IPS-NIHi11 (cell line): Measurements from ENCODE around the gene LSP1.

ENCODE experiments used
- DNase-seq: peaks from one replicate; pipeline ENCODE4 v3.0.0; 2012; ENCODE audit warnings: mixed read lengths, low spot score

The LSP1 gene

GRCh38 chr11:1825039-1825740 is 27.7 kb upstream of the LSP1 start:
- peak; percentile 99 for DNase-seq

GRCh38 chr11:1825785-1826451 is 27.0 kb upstream of the LSP1 start:
- DNase-seq: no peak

- peak; percentile 64 for DNase-seq
Measured at GRCh38 chr11:1826552-1827094, 26.3 kb upstream of the LSP1 start.

GRCh38 chr11:1827095-1827813 is 25.6 kb upstream of the LSP1 start:
- DNase-seq: no peak

GRCh38 chr11:1827931-1828330 is 25.0 kb upstream of the LSP1 start:
- DNase-seq: no peak

GRCh38 chr11:1828542-1828941 is 24.3 kb upstream of the LSP1 start:
- no peak for DNase-seq

- DNase-seq: no peak
Measured at GRCh38 chr11:1829039-1829820, 23.7 kb upstream of the LSP1 start.

GRCh38 chr11:1830004-1830321 is 22.9 kb upstream of the LSP1 start:
- no peak for DNase-seq

GRCh38 chr11:1830322-1831223 is 22.3 kb upstream of the LSP1 start:
- no peak for DNase-seq

- DNase-seq: no peak
Measured at GRCh38 chr11:1831338-1832210, 21.3 kb upstream of the LSP1 start.

GRCh38 chr11:1832211-1832919 is 20.5 kb upstream of the LSP1 start:
- peak; percentile 93 for DNase-seq

GRCh38 chr11:1832920-1833295 is 20.0 kb upstream of the LSP1 start:
- DNase-seq: no peak

- DNase-seq: peak; percentile 68
Measured at GRCh38 chr11:1834062-1834610, 18.7 kb upstream of the LSP1 start.

GRCh38 chr11:1834779-1835670 is 17.9 kb upstream of the LSP1 start, which contains the start of gene SYT8:
Gene SYT8 (plus strand): TSS chr11:1834990. CDS start chr11:1835106, 116 bp downstream.
- DNase-seq: no peak

GRCh38 chr11:1835671-1836010 is 17.2 kb upstream of the LSP1 start:
- no peak for DNase-seq

- no peak for DNase-seq
Measured at GRCh38 chr11:1836011-1836945, 16.6 kb upstream of the LSP1 start.
